GM21825 (cell line): ENCODE results near the gene ABCA5.
"Not testable (repeated sequence)": the region's sequence is repeated elsewhere in the genome, so short reads cannot be mapped to it uniquely, and the experiment has no call there.

Experiments used
- ATAC-seq: cut with Tn5 transposase; IDR thresholded peaks from one replicate; pipeline ENCODE4 v1.9.1; 2021; ENCODE audit warnings: mild to moderate bottlenecking, moderate library complexity; ENCODE audit not compliant: unreplicated experiment

ABCA5 gene

GRCh38 chr17:69326377-69327059 lies 415 bp downstream of the ABCA5 start:
- no peak for ATAC-seq

GRCh38 chr17:69325518-69326376 lies 1.2 kb downstream of the ABCA5 start:
- no peak for ATAC-seq

DNA sequence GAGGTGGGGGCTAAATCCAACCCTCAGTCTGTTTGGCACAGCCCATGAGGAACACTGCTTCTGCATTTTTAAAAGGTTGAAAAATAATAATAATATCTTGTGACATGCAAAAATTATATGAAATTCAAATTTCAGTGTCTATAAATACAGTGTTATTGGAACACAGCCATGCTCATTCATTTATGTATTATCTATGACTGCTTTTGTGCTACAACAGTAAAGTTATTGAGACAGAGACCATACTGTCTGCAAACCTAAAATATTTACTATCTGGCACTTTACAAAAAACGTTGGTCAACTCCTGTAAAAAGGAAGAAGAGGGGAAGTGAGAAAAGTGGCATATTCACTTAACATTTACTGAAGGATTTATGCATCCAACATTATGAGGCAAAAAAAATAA lies 3.1 kb downstream of the ABCA5 start:
- no peak for ATAC-seq

GRCh38 chr17:69320908-69321238 lies 6.1 kb downstream of the ABCA5 start:
- ATAC-seq = no peak

- no peak for ATAC-seq
Observed at GRCh38 chr17:69320210-69320907, 6.6 kb downstream of the ABCA5 start.

DNA sequence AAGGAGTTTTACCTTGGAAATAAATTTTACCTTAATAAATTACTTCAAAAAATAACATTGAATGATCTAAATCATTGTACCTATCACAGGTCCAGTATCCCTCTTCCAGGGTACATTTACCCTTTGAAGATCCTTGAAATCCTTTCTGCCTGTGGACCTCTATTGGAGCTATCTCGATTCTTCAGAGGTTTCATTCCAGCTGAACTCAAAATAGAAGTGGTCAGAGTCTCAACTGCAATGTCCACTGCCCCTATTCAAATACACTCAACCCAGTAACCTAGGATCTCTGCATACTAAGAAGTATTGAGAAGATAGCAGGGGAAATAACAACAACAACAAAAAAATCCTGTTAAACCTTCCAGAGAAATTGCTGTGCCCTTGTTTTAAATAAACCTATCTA lies 9.3 kb downstream of the ABCA5 start:
- ATAC-seq = no peak

DNA sequence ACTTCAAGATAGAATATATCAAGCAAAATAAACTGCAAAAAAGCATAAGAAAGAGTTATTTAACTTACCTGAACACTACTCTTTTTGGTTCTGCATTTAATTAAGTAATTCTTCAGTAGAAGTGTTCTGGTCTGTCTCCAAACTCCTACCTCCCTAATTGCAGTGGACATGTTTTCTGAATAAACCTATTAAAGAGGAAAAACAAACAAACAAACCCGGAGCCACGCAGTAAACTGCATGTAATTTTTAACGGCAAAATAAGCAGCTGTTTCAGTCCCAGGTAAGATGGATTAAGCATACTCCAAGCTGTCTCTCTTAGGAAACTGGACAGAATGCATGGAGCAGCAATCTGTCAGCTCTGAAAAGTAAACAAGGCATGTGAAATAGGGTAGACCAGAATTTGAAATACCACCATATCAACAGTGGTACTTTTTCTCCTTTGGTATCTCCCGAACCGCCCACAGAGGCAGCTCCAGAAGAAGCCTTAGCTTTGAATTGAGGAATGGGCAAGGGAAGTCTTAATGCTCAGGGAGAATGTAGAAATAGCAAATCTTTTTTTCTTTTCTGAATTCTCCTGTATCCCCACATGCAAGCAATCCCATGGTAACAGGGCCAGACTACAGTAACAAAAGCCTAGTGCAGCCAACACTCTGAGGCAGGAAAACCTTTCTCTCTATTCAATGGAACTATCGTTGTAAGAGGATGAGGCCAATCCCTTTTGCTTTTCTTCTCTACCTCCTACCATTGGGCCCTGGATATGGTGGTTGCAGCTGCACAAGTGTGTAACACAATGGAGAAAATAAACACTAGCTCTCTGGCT lies 12.5 kb downstream of the ABCA5 start:
- ATAC-seq = no peak

- no peak for ATAC-seq
Observed at GRCh38 chr17:69305177-69305576, 21.8 kb downstream of the ABCA5 start.

- ATAC-seq = no peak
Observed at GRCh38 chr17:69302682-69303081, 24.3 kb downstream of the ABCA5 start.

- no peak for ATAC-seq
Observed at GRCh38 chr17:69300222-69300621, 26.7 kb downstream of the ABCA5 start.

- ATAC-seq = not testable (repeated sequence)
Observed at GRCh38 chr17:69298120-69298722, 28.7 kb downstream of the ABCA5 start.

- no peak for ATAC-seq
Observed at GRCh38 chr17:69287168-69287567, 39.8 kb downstream of the ABCA5 start.

DNA sequence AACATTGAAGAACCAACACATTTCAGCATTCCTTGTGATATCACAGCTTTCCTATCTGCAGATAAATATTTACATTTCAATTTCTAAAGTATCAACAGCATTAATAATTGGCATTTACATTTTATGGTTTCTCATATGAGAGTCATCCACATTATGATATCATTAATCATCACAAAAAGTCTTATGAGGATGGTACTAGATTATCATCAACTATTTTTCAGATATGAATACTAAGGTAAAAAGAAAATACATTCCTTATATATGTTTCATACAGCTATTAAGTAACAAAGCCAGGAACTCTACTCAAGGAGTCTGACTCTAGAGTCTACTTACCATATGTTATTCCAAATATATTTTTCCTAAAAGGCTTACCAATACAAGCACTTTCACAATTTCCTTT lies 40.7 kb downstream of the ABCA5 start:
- ATAC-seq = no peak

DNA sequence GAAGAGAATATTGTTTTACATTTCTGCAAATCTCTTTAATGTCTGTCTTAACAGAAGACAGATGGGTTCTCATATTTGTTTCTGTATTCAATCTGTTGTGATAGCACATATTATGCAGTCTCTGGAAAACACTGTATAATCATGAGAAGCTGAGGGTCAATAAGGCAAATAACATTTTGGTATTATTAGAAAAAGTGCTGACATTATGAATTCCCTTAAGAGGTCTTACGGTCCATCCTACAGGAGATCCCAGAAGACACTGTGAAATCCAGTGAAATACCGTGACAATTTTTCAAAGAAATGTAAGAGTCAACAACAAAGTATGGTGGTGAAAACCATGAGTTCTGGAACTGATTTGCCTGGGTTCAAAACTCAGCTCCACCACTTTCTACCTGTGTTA lies 42.3 kb downstream of the ABCA5 start:
- ATAC-seq = no peak

- no peak for ATAC-seq
Observed at GRCh38 chr17:69282002-69282401, 44.9 kb downstream of the ABCA5 start.

DNA sequence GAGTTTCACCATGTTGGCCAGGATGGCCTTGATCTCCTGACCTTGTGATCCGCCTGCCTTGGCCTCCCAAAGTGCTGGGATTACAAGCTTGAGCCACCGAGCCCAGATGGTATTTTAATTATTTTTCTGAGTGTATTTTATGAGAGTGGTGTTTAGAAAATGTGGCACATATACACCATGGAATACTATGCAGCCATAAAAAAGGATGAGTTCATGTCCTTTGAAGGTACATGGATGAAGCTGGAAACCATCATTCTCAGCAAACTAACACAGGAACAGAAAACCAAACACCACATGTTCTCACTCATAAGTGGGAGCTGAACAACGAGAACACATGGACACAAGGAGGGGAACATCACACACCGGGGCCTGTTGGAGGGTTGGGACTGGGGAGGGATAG lies 50.7 kb downstream of the ABCA5 start:
- ATAC-seq = not testable (repeated sequence)

DNA sequence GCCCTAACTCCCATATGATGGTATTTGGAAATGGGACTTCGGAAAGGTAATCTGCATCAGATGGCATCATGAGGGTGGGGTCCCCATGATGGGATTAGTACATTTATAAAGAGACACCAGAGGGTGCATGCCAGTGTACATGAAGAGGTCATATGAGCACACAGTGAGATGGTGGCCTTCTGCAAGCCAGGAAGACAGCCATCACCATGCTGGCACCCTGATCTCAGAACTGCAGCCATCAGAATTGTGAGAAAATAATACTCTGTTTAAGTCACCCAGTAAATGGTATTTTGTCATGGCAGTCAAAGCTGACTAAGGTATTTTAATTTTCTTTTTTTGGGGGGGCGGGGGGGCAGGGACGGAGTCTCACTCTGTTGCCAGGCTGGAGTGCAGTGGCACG lies 51.2 kb downstream of the ABCA5 start:
- ATAC-seq = no peak

- no peak for ATAC-seq
Observed at GRCh38 chr17:69271023-69271422, 55.9 kb downstream of the ABCA5 start.

DNA sequence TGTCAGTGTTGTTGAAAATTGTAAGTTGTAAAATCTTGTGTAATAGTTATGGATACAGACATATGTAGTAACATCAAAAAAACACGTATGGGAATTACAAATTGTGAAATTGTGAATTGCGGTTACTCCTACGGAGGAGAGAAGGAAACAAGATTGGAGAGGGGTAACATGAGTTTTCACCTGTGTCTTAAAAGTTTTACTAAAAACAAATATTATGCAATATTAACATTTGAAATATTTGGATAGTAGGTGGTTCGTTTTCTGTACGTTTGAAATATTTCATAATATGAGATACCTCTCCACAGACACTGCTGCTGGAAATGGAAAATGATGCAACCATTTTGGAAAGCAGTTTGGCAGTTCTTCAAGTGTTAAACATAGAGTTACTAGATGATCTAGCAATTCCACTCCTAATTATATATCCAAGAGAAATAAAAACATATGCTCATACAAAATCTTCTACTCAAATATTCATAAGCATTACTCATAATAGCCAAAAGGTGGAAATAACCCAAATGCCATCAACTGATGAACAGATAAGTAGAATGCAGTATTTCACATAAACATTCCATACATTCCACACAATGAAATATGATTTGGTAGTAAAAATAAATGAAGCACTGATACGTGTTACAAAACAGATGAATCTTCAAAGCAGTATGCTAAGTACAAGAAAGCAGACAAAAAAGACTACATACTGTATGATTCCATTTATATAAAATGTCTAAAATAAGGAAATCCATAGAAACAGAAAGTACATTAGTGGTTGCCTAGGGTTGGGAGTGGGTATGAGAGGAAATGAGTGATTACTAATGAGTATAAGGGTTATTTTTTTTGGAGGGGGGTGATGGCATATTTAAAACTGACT lies 57.6 kb downstream of the ABCA5 start:
- no peak for ATAC-seq

- ATAC-seq = no peak
Observed at GRCh38 chr17:69268543-69269014, 58.4 kb downstream of the ABCA5 start.
